CD4-positive, alpha-beta T cell treated with Interferon gamma for 1 hour (primary cell): ENCODE results near the gene CCDC88A.
"Not testable (repeated sequence)": the region's sequence is repeated elsewhere in the genome, so short reads cannot be mapped to it uniquely, and the experiment has no call there.

Experiments used
- DNase-seq: peaks from one replicate; pipeline ENCODE4 v3.0.0-alpha.2; 2020

The CCDC88A gene

GRCh38 chr2:55370208-55370607 lies 49.4 kb downstream of the CCDC88A start:
- no peak for DNase-seq

- DNase-seq = no peak
Measured at GRCh38 chr2:55365303-55365702, 54.4 kb downstream of the CCDC88A start.

- no peak for DNase-seq
Measured at GRCh38 chr2:55364189-55365055, 55.2 kb downstream of the CCDC88A start.

- DNase-seq = no peak
Measured at GRCh38 chr2:55363636-55364035, 56.0 kb downstream of the CCDC88A start.

- DNase-seq = no peak
Measured at GRCh38 chr2:55361465-55362189, 58.0 kb downstream of the CCDC88A start.

- no peak for DNase-seq
Measured at GRCh38 chr2:55358451-55358850, 61.2 kb downstream of the CCDC88A start.

- no peak for DNase-seq
Measured at GRCh38 chr2:55357927-55358326, 61.7 kb downstream of the CCDC88A start.

GRCh38 chr2:55357164-55357563 lies 62.5 kb downstream of the CCDC88A start:
- no peak for DNase-seq

GRCh38 chr2:55356136-55356535 lies 63.5 kb downstream of the CCDC88A start:
- DNase-seq = not testable (repeated sequence)

GRCh38 chr2:55355451-55355850 lies 64.2 kb downstream of the CCDC88A start:
- DNase-seq = no peak

GRCh38 chr2:55351672-55352071 lies 68.0 kb downstream of the CCDC88A start:
- DNase-seq = no peak

- no peak for DNase-seq
Measured at GRCh38 chr2:55345064-55345463, 74.6 kb downstream of the CCDC88A start.

GRCh38 chr2:55338268-55338667 lies 81.4 kb downstream of the CCDC88A start:
- no peak for DNase-seq

- DNase-seq = no peak
Measured at GRCh38 chr2:55334728-55335127, 84.9 kb downstream of the CCDC88A start.

GRCh38 chr2:55330541-55331297 lies 88.9 kb downstream of the CCDC88A start:
- no peak for DNase-seq

GRCh38 chr2:55327470-55328230 lies 92.0 kb downstream of the CCDC88A start:
- no peak for DNase-seq

- no peak for DNase-seq
Measured at GRCh38 chr2:55314985-55315384, 104.7 kb downstream of the CCDC88A start.

- DNase-seq = no peak
Measured at GRCh38 chr2:55311444-55311870, 108.2 kb downstream of the CCDC88A start.

- no peak for DNase-seq
Measured at GRCh38 chr2:55309446-55309845, 110.2 kb downstream of the CCDC88A start.

- DNase-seq = no peak
Measured at GRCh38 chr2:55302241-55302640, 117.4 kb downstream of the CCDC88A start.

GRCh38 chr2:55301277-55301676 lies 118.4 kb downstream of the CCDC88A start:
- no peak for DNase-seq

- no peak for DNase-seq
Measured at GRCh38 chr2:55296393-55296792, 123.3 kb downstream of the CCDC88A start.

- no peak for DNase-seq
Measured at GRCh38 chr2:55283083-55283482, 136.6 kb downstream of the CCDC88A start.
